Central memory CD8-positive, alpha-beta T cell (primary cell): ENCODE measurements around the gene RELCH.
A peak's percentile ranks its signal among the peaks of the same experiment; 100 is the strongest.

Source experiments
- ATAC-seq: fragments of 150-1000 bp; cut with Tn5 transposase; replicated peaks from 2 replicates; pipeline ENCODE4 v1.10.0; 2022; ENCODE audit warnings: mild to moderate bottlenecking, moderate FRiP score, moderate number of reproducible peaks; ENCODE audit not compliant: poor library complexity, severe bottlenecking; ENCODE audit errors: extremely low read depth
- DNase-seq, 2 donors: peaks; one replicate each; pipeline ENCODE4 v3.0.0; 2021; ENCODE audit warnings: low spot score in 2 of 2
- H3K27ac Mint-ChIP-seq: one replicate; pipeline ENCODE4 v1.8.0; 2022; ENCODE audit warnings: low read depth, mild to moderate bottlenecking, moderate library complexity, mixed read lengths
- H3K27me3 Mint-ChIP-seq: one replicate; pipeline ENCODE4 v1.8.0; 2022; ENCODE audit warnings: mixed read lengths
- H3K36me3 Mint-ChIP-seq: one replicate; pipeline ENCODE4 v1.8.0; 2022; ENCODE audit warnings: mild to moderate bottlenecking, moderate library complexity, mixed read lengths; ENCODE audit not compliant: insufficient read depth
- H3K4me1 Mint-ChIP-seq: one replicate; pipeline ENCODE4 v1.8.0; 2022; ENCODE audit warnings: mixed read lengths
- H3K4me3 Mint-ChIP-seq: one replicate; pipeline ENCODE4 v1.8.0; 2022; ENCODE audit warnings: mild to moderate bottlenecking, moderate library complexity, mixed read lengths
- H3K9me3 Mint-ChIP-seq: one replicate; pipeline ENCODE4 v1.8.0; 2022; ENCODE audit warnings: mixed read lengths

RELCH gene

DNA sequence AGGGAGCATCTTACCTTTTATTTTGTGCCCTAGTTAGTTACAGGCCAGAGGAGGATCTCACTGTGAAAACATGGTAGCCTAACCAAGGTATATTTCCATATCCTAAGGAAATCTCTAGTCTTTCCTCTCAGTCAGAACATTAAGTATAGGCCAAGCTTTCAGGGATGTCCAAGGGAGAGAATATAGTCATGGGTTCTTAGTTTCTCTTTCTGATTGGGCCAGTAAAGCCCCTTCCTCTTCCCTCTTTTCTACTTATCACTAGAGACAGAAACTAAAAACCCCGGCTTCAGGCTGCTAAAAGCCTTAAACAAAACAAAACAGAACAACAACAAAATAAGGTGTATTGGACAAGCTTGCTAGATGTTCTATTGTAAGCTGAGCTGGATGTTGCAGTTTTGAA is 93.7 kb downstream of the RELCH start:
- no peaks in the 10 kb centered on the region for H3K27me3 Mint-ChIP-seq
- no peaks in the 10 kb centered on the region for H3K9me3 Mint-ChIP-seq
- peaks cover 6% of the 10 kb centered on the region for H3K4me1 Mint-ChIP-seq
- H3K4me3 Mint-ChIP-seq, result no peak overlapping the region
- no peak for ATAC-seq
- H3K27ac Mint-ChIP-seq, result no peak overlapping the region
- peaks cover 37% of the 10 kb centered on the region for H3K36me3 Mint-ChIP-seq
- no peak for DNase-seq

DNA sequence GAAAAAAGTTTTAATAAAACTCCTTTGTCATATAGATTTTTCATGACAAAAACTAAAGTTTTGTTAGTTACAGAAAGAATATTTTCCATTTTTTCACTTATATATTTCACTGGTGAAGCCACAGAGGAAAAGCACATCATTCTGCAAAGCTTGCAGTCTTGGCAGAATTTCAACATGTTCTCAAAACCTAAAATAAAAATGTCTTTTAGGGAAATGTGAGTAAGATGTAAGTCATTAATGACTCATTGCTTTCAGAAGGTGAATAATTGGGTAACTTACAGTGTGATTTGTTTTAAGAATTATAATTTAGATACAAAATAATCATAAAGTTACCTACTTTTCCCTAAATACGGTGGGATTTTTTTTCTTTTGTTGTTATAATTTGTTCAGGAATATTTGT is 94.6 kb downstream of the RELCH start:
- ATAC-seq, result no peak

DNA sequence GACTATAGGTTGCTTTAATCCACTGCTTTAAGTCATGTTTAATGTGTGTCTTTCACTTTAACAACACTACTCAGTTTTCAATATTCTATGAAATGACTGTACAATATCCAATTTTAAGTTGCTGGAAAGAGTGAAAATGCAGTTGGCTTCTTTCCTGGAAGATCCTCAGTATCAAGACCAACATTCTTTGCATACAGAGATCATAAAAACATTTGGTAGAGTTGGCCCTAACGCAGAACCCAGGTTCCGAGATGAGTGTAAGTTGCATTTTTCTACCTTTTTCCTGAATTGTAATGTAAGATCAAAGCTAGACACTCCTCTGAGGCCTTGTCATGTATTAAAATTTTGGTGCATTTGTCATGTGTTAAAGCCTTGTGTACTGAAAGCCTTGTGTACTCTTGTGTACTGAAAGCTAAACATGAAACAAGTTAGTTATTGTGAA is 95.2 kb downstream of the RELCH start:
- DNase-seq, result no peak
- ATAC-seq, result no peak
- peaks cover 30% of the 10 kb centered on the region for H3K36me3 Mint-ChIP-seq
- no peak overlapping the region for H3K4me3 Mint-ChIP-seq
- H3K27ac Mint-ChIP-seq, result no peak overlapping the region
- peaks cover 6% of the 10 kb centered on the region for H3K4me1 Mint-ChIP-seq
- no peaks in the 10 kb centered on the region for H3K27me3 Mint-ChIP-seq
- H3K9me3 Mint-ChIP-seq, result no peaks in the 10 kb centered on the region

More for the DNA sequence above, 94.6 kb downstream of the RELCH start:
- no peak overlapping the region for H3K27ac Mint-ChIP-seq
- H3K36me3 Mint-ChIP-seq, result peaks cover 33% of the 10 kb centered on the region
- no peaks in the 10 kb centered on the region for H3K9me3 Mint-ChIP-seq
- no peaks in the 10 kb centered on the region for H3K27me3 Mint-ChIP-seq
- H3K4me3 Mint-ChIP-seq, result no peak overlapping the region
- no peak for DNase-seq
- peaks cover 6% of the 10 kb centered on the region for H3K4me1 Mint-ChIP-seq

DNA sequence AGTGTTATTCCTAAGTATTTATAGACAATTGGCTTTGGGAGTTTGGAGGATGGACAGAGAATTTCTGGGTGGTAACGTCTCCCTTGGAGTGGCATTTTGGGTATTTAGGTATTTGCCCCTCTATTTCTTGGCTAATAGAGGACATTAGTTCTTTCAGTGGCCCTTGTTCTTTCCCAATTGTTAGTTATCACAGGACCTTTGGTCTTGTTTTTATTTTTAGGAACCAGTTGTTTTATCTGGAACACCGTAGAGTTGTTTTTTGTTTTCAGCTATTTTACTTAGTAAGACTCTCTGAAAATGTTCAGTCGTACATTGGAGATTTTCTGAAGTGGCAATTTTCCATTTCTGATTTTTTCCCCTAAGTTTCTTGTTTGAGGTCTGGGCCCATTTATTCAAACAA is 97.6 kb downstream of the RELCH start:
- Mint-ChIP-seq H3K9me3 (no peaks in the 10 kb centered on the region), H3K27me3 (no peaks in the 10 kb centered on the region), H3K36me3 (peaks cover 34% of the 10 kb centered on the region), H3K4me1 (peaks cover 6% of the 10 kb centered on the region), H3K4me3 (no peak overlapping the region), H3K27ac (no peak overlapping the region)
- DNase-seq (no peak), ATAC-seq (no peak)

DNA sequence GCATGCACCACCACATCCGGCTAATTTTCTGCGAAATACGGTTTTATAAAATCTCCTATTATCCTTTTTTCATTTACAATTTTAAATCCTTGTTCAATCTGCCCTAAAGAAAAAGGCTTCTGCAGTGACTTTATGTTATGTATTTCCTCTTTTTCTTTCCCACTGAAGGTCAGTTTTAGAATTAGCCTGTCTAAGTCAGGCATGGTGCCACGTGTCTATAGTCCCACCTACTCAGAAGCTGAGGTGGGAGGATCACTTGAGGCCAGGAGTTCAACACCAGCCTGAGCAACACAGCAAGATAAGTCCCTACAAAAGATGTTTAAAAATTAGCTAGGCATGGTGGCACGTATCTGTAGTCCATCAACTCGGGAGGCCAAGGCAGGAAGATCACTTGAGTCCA is 98.2 kb downstream of the RELCH start:
- no peaks in the 10 kb centered on the region for H3K9me3 Mint-ChIP-seq
- peaks cover 6% of the 10 kb centered on the region for H3K4me1 Mint-ChIP-seq
- H3K27ac Mint-ChIP-seq, result no peak overlapping the region
- no peak overlapping the region for H3K4me3 Mint-ChIP-seq
- no peak for DNase-seq
- H3K27me3 Mint-ChIP-seq, result no peaks in the 10 kb centered on the region
- ATAC-seq, result no peak
- peaks cover 33% of the 10 kb centered on the region for H3K36me3 Mint-ChIP-seq

DNA sequence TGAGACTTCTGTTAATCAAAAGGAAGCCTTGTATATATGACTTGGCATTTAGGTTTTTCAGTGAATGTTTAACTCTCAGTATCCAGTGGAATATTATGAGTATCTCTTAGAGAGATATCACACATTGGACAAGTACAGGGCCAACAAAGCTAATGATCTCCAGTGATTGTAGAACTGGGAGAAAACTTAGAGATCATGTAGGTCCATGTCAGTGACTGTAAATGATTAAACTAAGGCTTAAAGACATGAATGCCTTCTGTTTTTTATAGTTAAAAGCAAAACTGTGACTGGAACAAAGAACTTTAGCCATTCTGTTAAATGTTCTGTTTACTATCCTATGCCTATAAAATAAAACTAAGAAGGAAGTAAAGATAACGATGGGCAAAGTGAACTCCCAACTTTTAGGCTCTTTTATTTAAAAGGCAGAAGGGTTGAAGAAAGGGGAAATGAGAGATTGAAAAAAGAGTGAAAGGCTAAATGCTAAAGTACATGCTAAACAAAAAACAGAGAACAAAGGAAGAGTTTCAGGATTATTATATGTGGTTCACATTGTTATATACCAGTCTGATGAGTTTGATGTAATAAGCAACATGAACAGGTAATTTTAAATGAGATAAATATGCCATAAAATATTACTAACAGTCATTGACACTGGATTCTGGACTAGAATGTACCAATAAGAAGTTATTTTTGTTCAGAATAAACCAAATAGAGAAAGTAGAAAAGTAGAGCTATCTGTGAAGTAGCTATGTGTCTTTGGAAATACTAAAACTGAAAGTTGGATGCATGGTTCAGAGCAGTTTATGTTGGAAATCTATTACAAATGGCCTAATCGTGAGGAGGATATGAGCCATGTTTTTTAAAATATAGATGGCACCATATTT is 101.0 kb downstream of the RELCH start:
- no peaks in the 10 kb centered on the region for H3K27me3 Mint-ChIP-seq
- DNase-seq, result no peak
- ATAC-seq, result no peak
- peak overlapping the region; percentile 63 for H3K27ac Mint-ChIP-seq
- no peak overlapping the region for H3K4me3 Mint-ChIP-seq
- no peaks in the 10 kb centered on the region for H3K9me3 Mint-ChIP-seq
- H3K4me1 Mint-ChIP-seq, result no peaks in the 10 kb centered on the region
- peaks cover 29% of the 10 kb centered on the region for H3K36me3 Mint-ChIP-seq

DNA sequence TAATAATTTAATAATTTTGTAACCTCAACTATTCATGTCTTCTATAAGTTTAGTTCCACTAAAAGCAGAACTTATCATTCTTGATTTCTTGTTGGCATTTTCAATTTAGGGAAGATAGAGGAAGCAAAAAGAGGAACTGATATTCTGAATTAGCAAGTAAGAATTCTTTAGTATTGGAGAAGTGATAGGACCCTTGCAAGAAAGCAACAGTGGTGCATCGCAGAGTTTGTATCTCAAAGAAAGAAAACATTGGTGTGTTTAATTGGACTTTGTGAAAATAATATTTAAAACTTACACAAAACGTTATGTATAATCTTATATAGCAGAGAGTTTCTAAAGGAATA is 101.6 kb downstream of the RELCH start:
- DNase-seq, result no peak
- H3K9me3 Mint-ChIP-seq, result no peaks in the 10 kb centered on the region
- H3K4me1 Mint-ChIP-seq, result no peaks in the 10 kb centered on the region
- peaks cover 23% of the 10 kb centered on the region for H3K36me3 Mint-ChIP-seq
- H3K27ac Mint-ChIP-seq, result no peak overlapping the region
- H3K27me3 Mint-ChIP-seq, result no peaks in the 10 kb centered on the region
- ATAC-seq, result no peak
- no peak overlapping the region for H3K4me3 Mint-ChIP-seq

DNA sequence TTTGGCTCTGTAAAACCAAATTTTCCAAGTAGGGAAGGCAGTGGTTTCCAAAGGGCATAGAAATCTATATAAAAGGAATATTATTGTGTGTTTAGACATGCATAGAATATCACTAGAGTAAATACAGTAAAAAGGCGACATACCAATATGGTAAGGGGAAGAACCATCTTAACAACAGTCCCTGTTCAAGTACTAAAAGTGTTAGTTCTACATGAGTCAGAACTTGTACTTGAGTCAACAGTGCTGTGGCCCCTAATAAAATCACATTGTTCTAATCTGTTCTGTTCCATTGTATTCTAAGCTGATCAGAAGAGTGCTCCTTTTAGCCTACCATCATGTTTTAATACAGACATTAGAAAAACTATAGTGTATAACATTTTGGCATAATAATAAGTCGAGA is 102.0 kb downstream of the RELCH start:
- Mint-ChIP-seq H3K4me3 (no peak overlapping the region), H3K4me1 (no peaks in the 10 kb centered on the region), H3K9me3 (no peaks in the 10 kb centered on the region), H3K27me3 (no peaks in the 10 kb centered on the region), H3K36me3 (peaks cover 21% of the 10 kb centered on the region), H3K27ac (no peak overlapping the region)
- DNase-seq (no peak), ATAC-seq (no peak)

DNA sequence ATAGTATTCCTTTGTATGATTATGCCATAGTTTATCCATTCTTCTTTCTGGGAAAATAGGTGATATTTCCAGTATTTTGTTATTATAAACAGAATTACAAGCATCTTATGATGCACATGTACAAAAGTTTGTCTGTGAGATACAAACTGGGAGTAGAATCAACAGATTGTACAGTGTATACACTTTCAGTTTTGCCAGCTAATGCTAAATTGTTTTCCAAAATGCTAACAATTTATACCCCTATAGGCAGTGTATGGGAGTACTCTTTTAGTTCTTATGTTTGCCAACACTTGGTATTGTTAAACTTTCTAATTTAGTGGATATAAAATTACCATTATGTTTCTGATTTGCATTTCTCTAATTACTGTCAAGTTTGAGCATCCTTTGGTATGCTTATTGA is 107.0 kb downstream of the RELCH start:
- no peaks in the 10 kb centered on the region for H3K9me3 Mint-ChIP-seq
- H3K27ac Mint-ChIP-seq, result no peak overlapping the region
- no peak for DNase-seq
- no peak overlapping the region for H3K4me3 Mint-ChIP-seq
- H3K36me3 Mint-ChIP-seq, result peaks cover 15% of the 10 kb centered on the region
- ATAC-seq, result no peak
- no peaks in the 10 kb centered on the region for H3K27me3 Mint-ChIP-seq
- H3K4me1 Mint-ChIP-seq, result no peaks in the 10 kb centered on the region

DNA sequence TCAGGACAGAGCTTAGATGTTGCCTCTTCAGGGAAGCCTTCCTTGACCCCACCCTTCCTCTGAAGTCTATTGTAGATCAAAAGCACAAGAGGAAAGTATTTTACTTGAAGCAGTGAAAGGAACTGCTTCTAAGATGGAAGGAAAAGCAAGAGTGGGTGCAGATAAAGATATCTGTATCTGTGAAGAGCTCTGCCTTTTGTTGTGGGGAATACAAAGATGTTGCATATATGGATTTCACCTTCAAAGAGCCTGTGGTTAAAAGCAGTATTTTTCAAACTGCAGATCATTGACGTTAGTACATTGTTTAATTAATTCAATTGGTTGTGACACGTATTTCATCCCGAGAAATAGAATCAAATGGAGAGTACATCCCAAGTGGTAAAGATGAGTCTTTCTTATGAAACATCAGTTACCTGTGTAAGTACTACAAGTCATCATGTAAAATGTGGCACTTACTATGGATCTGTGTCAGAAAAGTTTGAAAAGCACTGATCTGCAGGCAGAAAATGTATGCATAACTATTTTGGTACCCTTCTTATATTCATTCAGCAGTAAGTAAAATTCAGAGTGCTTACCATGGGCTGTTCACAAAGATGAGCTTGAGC is 113.4 kb downstream of the RELCH start:
- H3K27me3 Mint-ChIP-seq, result no peaks in the 10 kb centered on the region
- no peak for ATAC-seq
- peaks cover 48% of the 10 kb centered on the region for H3K36me3 Mint-ChIP-seq

DNA sequence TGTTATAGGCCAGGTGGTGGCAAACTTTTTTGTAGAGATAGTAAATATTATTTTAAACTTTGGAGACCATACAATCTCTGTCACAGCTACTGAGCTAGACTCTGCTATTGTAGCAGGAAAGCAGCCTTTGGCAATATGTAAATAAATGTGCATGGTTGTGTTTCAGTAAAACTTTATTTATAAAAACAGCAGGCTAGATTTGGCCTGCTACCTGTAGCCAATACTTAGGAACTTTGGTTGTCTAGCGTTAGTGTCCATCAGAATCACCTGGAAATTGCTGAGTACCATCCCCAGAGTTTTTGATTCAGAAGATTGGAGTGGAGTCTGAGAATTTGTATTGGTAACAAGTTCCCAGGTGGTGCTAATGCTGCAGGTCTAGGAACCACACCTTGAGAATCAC is 114.3 kb downstream of the RELCH start:
- Mint-ChIP-seq H3K9me3 (no peaks in the 10 kb centered on the region), H3K4me1 (peaks cover 6% of the 10 kb centered on the region), H3K27me3 (no peaks in the 10 kb centered on the region), H3K27ac (peak overlapping the region; percentile 5), H3K4me3 (no peak overlapping the region), H3K36me3 (peaks cover 49% of the 10 kb centered on the region)
- DNase-seq, result no peak
- no peak for ATAC-seq

More for the DNA sequence above, 113.4 kb downstream of the RELCH start:
- DNase-seq, result no peak
- no peaks in the 10 kb centered on the region for H3K9me3 Mint-ChIP-seq
- peak overlapping the region; percentile 9 for H3K27ac Mint-ChIP-seq
- peaks cover 6% of the 10 kb centered on the region for H3K4me1 Mint-ChIP-seq
- H3K4me3 Mint-ChIP-seq, result no peak overlapping the region

DNA sequence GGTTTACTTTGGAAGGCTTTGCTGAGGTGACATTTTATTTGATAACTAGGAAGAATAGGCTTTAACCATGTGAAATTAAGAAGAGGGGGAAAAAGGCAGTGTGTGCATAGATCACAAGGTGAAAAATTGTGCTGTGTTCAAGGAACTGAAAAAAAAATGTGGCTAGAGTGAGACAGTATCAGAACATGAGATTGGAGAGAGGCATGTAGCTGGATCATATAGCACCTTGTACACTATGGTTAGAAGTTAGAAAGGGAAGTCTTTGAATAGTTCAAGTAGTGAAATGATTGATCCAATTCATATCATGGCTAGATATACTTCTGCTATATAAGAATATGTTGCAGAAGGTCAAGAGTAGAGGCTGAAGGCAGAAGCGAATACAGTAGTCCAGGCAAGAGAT is 125.8 kb downstream of the RELCH start:
- DNase-seq (no peak), ATAC-seq (no peak)
- no peaks in the 10 kb centered on the region for H3K4me1 Mint-ChIP-seq
- H3K27ac Mint-ChIP-seq, result no peak overlapping the region
- no peaks in the 10 kb centered on the region for H3K9me3 Mint-ChIP-seq
- H3K36me3 Mint-ChIP-seq, result peaks cover 1% of the 10 kb centered on the region
- no peak overlapping the region for H3K4me3 Mint-ChIP-seq
- no peaks in the 10 kb centered on the region for H3K27me3 Mint-ChIP-seq
